ENCODE data around the gene IGFBP5.

The IGFBP5 gene

DNA sequence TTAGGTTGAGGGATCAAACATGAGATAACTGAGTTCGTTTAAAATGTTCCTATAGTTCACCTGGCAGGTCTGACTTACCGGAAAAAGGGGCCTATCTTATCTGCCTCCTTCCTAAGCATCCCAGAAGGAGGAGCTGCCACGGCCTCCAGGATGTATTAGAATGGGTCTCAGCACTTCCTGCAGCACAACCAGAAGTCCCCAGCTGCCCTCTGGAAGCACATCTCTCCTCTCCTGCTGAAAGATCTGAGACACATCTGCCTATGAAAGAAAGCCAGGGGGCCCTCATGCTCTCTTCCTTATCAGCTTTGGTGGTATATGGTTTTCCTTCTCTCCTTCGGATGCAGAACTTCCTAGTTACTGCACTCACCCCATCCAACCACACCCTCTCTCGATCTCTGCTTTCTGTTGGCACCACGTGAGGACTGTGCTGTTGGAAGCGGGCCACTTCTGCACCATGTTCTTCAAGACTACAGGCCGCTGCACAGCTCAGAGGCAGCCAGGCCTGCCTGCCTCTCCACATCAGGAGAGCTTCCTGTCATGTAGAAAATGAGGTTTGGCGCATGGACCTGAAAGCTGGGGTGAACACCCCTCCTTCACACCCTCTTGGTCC, 6.5 kb downstream of the IGFBP5 start:
- FAIRE-seq, result no peak

DNA sequence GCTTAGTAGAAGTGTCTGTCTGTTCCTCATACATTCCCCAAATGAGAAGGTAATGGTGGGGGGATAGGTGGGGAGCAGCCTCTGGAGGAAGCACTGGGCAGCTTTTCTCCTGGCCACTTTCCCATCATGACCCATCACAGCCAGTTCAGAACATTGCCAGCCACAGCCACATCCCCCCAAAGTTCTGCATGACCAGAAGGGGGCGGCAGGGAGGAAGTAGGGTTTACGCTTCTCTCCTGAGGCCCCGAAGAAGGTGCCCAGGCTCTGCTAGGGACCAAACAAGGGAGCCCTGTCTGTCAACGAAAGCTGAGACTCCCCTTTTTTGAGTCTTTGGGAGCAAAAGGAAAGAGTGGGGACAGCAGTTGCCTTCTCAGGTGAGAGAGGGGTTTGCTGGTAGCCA, 7.7 kb downstream of the IGFBP5 start:
- no peak for FAIRE-seq
- no peak for DNase-seq (ENCODE audit: low spot score)

More for the DNA sequence above, 6.5 kb downstream of the IGFBP5 start:
- no peak for DNase-seq (ENCODE audit: low spot score)

DNA sequence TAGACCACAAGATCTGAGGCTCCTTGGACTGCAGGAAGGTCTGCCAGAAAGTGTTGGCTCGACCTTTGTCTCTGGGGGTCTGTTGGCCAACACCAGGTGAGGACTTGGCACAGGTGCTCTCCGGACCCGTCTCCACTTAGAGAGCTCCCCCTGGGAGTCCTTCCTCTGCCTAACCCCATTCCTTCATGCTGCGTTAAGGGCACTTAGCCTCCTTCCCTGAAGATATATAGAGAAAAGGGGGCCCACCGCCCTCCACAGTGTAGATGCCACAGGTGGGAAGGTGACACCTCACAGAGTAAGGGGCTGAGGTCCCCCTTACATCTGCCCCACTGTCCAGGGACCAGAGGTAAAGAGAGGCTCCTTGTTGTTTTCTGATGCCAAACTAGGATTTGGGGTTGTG, 8.2 kb downstream of the IGFBP5 start:
- no peak for DNase-seq (ENCODE audit: low spot score)
- no peak for FAIRE-seq

DNA sequence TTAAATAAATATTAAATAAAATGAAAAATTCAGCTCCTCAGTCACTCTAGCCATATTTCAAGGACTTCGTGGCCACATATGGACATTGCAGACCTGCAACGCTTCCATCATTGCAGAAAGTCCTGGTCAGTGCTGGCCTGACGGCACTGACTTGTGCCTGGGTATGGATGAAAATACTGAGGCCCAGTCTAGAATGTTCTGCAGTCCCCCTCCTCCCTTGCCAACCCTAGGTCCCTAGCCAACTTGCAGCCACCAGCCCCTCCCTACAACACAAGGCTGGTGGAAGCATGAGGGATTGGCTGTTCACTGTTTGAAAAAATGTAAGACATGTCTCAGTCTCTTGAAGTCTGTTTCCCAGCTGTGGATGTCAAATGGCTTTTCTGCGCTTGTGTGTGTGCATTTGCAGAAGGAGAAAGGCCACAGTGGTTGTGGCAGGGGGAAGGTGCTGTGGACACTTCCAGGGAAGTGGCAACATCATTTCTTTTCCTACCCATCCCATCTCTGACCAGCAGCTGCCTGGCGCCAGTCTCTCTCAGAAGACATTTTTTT, 9.9 kb downstream of the IGFBP5 start:
- DNase-seq (ENCODE audit: low spot score) (no peak), FAIRE-seq (no peak)

DNA sequence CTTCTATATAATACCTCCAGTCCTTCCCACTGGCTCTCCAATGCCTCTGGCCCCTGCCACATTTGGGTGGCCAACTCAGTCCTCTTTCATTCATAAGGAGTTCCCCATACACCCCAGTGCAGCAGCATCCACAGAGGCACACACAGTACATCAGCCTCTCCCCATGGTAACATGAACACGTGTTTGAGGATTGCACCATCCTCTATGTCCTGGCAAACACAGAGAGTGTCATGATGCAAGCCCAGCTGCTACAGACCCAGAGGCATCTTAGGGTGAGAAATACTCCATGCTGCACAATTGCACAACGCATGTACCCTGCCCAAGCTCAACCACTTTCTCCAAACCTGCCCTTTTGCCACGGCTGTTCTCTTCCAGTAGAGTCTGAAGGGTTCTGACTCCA, 11.5 kb downstream of the IGFBP5 start:
- DNase-seq (ENCODE audit: low spot score), result no peak
- peak; percentile 78 for FAIRE-seq

GRCh38 chr2:216681683-216682082, 13.7 kb downstream of the IGFBP5 start:
- no peak for DNase-seq (ENCODE audit: low spot score)
- no peak for FAIRE-seq

DNA sequence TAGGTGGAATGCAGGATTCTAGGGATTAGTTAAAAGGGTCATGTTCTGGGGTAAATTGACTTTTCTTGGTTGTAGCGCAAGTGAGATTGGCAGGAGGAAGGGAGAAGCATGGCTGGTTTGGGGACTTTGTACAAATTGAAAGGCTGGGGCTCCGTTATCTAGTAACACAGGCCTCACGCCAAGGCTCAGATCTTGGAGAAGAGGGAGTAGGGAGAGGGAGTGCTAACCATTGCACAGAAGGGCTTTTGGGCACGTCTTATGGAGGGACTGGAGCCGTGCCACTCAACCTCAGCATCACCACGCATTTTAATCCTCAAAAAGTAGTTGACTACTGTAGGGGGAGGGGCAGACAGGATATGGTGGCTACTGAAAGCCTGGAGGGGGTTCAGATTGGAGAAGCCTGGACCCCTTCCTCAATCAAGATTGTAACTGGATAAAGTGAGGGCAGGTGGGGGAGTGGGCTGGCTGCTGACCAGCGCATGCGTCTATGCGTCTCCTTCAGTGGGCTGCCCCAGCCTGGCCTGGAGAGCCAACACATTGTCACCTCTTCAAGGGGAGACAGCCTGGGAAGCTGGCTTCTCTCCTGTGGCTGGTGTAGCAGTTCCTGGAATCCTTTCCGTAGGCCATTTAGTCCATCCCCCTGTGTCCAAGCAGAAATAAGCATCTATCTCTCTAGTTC, 14.3 kb downstream of the IGFBP5 start:
- DNase-seq (ENCODE audit: low spot score), result no peak
- no peak for FAIRE-seq

DNA sequence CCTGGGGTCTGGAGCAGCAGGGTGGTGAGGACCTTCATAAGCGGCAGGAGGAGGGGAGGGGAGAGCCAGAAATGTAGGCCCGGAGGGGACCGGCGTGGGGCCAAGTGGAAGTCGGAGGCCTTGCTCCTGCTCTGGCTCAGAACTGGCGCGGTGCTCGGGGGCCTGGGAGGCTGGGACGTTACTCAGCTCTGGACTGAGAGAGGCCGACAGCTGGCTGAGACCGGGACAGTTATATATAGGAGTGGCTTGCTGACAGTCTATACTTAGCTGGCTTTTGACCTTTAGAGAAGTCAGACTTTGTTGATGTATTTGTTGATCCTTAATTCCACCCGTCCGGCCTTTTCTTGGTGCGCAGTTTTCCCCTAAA, 15.7 kb downstream of the IGFBP5 start:
- FAIRE-seq, result no peak

DNA sequence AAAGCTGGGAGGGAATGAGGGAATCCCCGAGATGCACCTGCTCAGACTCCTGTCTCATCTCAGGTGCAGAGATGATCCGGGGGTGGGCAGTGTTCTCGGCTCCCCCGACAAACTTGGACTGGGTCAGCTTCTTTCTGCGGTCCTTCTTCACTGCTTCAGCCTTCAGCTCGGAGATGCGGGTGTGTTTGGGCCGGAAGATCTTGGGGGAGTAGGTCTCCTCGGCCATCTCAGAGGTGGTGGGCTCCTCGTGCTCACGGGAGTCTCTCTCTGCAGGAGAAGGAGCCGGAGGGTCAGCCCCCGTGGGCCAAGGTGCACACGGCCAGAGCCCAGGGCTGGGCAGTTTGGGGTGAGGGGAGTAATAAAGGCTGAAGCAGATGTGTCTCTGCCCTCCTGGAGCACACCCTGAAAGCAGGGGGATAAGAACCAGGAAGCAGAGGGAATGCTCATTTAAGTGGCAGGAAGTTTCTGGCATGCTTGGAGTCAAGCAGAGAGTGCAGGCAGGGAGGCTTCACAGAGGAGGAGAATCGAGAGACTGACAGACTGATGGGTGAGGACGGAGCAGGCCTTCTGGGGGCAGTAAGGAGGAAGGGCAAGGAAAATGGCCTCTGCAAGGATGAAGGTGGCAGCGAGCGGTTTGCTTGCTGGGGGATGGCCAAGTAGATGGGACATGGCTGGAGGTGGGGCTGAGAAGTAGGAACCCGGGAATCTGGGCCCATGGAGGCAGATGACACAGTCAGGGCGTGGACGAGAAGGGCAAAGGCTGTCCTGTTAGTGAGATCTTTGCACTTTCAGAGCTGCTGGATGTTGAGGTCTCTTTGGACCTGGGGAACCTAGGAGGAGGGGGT, 16.3 kb downstream of the IGFBP5 start:
- FAIRE-seq (no peak), DNase-seq (ENCODE audit: low spot score) (no peak)

More for the DNA sequence above, 15.7 kb downstream of the IGFBP5 start:
- no peak for DNase-seq (ENCODE audit: low spot score)

DNA sequence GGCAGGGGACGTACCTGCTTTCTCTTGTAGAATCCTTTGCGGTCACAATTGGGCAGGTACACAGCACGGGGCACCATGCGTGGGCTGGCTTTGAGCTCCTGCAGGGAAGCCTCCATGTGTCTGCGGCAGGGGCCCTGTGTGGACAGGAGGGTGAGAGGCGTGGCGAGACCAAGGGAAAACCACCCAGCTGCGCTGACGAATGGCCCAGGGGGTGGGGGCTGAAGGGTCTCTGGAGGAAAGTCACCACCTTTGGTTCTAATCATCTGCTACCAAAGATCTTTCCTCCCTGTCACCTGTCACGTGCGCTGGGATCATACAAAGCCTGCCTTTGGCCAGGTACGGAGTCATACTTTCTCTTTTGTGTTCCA, 17.3 kb downstream of the IGFBP5 start:
- no peak for FAIRE-seq
- no peak for DNase-seq (ENCODE audit: low spot score)

DNA sequence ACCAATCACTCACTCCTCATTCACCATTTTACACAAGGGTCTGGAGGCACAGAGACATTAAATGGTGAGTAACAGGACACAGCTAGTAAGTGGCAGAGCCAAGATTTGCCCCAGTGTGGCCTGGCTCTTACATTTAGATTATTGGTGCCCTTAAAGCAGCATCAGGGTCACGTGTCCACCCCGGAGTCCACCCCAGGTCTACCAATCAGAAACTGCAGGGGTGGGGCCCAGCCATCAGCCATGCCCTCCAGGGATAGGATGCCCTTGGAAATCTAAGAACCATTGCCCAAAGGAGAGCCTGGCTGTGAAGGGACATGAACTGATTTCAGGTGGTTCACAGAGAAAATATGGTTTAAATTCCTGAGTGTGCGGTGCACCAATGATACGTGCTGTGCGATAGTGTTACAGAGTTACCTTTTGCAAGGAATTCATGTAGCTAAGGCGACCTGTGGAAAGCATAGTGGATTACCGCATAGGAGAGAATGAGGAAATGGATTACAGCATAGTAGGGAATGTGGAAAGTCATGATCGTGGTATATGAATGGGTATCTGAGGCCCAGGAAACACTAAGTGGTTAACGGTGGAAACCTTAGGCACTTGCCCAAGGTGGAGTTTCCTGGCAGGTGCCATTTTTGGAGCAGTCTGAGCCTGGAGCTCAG, 17.8 kb downstream of the IGFBP5 start:
- DNase-seq (ENCODE audit: low spot score) (no peak), FAIRE-seq (no peak)

- DNase-seq (ENCODE audit: low spot score) (no peak), FAIRE-seq (no peak)
These were observed 18.7 kb downstream of the IGFBP5 start for GRCh38 chr2:216676630-216677029.

GRCh38 chr2:216674376-216674775, 21.0 kb downstream of the IGFBP5 start:
- no peak for FAIRE-seq

GRCh38 chr2:216673609-216674008, 21.7 kb downstream of the IGFBP5 start:
- FAIRE-seq (no peak), DNase-seq (ENCODE audit: low spot score) (no peak)

More at GRCh38 chr2:216674376-216674775, 21.0 kb downstream of the IGFBP5 start:
- DNase-seq (ENCODE audit: low spot score), result no peak

- DNase-seq (ENCODE audit: low spot score) (no peak), FAIRE-seq (no peak)
These were observed 22.3 kb downstream of the IGFBP5 start for GRCh38 chr2:216673021-216673420.

DNA sequence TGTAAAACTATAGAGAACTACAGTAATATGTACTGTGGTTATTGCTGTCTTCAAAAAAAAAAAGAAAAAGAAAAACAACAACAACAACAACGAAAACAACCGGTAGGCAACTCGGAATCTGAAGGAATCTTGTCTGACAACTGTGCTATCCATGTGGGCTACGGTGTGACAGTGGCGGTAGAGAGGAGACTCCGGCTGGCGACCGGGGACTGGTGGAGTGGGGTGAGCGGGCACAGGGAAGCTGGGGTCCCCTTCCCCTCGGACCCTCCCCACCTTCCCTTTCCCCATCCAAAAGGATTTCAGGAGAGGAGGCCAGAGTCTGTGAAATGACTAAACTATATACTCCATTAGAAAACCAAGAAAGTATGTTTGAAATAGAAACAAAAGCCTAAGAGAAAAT, 22.9 kb downstream of the IGFBP5 start:
- FAIRE-seq (no peak), DNase-seq (ENCODE audit: low spot score) (no peak)

DNA sequence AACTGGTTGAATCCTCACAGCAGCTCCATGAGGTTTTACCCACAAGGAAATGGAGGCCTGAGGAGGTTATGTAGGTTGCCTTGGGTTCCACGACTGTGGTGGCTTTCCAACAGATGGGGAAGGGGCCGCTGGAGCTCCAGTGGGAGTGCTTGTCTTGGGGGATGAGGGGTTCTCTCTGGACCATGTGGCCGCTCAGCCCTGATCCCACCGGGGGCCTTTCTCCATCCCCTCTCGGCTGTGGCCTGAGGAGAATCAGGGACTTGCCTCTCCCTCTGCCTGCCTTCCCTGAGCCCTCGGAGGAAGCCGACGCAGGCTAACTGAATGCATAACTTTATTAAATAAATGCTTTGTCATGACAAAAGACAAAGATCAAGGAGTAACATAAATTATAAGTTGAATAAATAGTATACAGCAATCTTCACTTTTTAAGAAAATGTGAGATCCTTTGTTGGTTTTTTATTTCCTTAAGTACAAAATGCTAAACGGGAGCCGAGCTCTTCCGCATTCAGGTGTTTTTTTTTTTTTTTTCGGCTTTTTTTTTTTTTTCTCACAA, 23.5 kb downstream of the IGFBP5 start:
- FAIRE-seq (no peak), DNase-seq (ENCODE audit: low spot score) (no peak)

- FAIRE-seq (no peak), DNase-seq (ENCODE audit: low spot score) (no peak)
These were observed 24.3 kb downstream of the IGFBP5 start for GRCh38 chr2:216671081-216671411.

GRCh38 chr2:216670266-216671080, 24.9 kb downstream of the IGFBP5 start:
- no peak for FAIRE-seq

GRCh38 chr2:216666461-216667233, 28.7 kb downstream of the IGFBP5 start:
- FAIRE-seq, result peak; percentile 83
- peak; percentile 71 for DNase-seq (ENCODE audit: low spot score)

More at GRCh38 chr2:216670266-216671080, 24.9 kb downstream of the IGFBP5 start:
- DNase-seq (ENCODE audit: low spot score), result no peak
